Panc1 (cell line): Measurements from ENCODE around the gene MYO16. TPM values are rescaled to one million over a fixed set of nuclear protein-coding genes. Genes with fewer than 3 reads are reported as not detected.

Experiments
- ATAC-seq: fragments of 200-7000 bp; cut with Tn5 transposase; 2 replicates; pipeline ENCODE4 v1.9.1; 2020; ENCODE audit warnings: mild to moderate bottlenecking, moderate library complexity
- BruUV-seq: library from RNA; stranded (reverse); fragments of 400-500 nt; replicated peaks from 2 replicates; lab custom pipeline; 2021; lab: Mats Ljungman, UMichigan
- CTCF ChIA-PET: fragments of 300-600 bp; sonication (Branson Sonifier 250); formaldehyde crosslinking; loops from one replicate; lab custom pipeline; 2022; ENCODE audit warnings: antibody characterized with exemption; lab: Charles Lee
- POLR2A ChIA-PET: fragments of 300-600 bp; sonication (Branson Sonifier 250); formaldehyde crosslinking; loops from one replicate; lab custom pipeline; 2022; ENCODE audit warnings: antibody characterized with exemption; lab: Charles Lee
- DNase-seq: peaks from one replicate; pipeline ENCODE4 v3.0.0-alpha.2; 2010; ENCODE audit warnings: low read depth, low spot score
- H3K27ac ChIP-seq: 2 replicates; pipeline ENCODE4 v1.5.1; 2011; ENCODE audit warnings: mild to moderate bottlenecking, low read length, inconsistent platforms
- H3K27me3 ChIP-seq: fragments of 200-500 bp; sonication (Bioruptor generic); 2 replicates; pipeline ENCODE4 v1.6.0; 2014; ENCODE audit warnings: low read length, inconsistent platforms; ENCODE audit not compliant: control insufficient read depth, insufficient read depth
- H3K36me3 ChIP-seq: fragments of 200-500 bp; sonication (Bioruptor generic); 2 replicates; pipeline ENCODE4 v1.5.1; 2014; ENCODE audit warnings: inconsistent platforms, mild to moderate bottlenecking, low read length, moderate library complexity; ENCODE audit not compliant: control insufficient read depth, insufficient read depth
- H3K4me1 ChIP-seq: 2 replicates; pipeline ENCODE4 v1.5.1; 2011; ENCODE audit warnings: inconsistent platforms, mild to moderate bottlenecking, low read length, moderate library complexity; ENCODE audit not compliant: control insufficient read depth, insufficient read depth
- H3K4me3 ChIP-seq, 2 experiments: 2 replicates each; pipeline ENCODE4 v1.5.1; 2011 to 2012; ENCODE audit warnings: low read depth in 2 of 2, low read length in 2 of 2, mild to moderate bottlenecking in 2 of 2, inconsistent platforms in 1 of 2, moderate library complexity in 1 of 2
- H3K9me3 ChIP-seq: fragments of 200-500 bp; sonication (Bioruptor generic); 2 replicates; pipeline ENCODE4 v1.5.1; 2014; ENCODE audit warnings: low read depth, mild to moderate bottlenecking, inconsistent platforms, low read length, moderate library complexity; ENCODE audit not compliant: control insufficient read depth, insufficient read depth
- POLR2AphosphoS5 ChIP-seq: IDR thresholded peaks from 2 replicates; pipeline ENCODE4 v1.6.1; 2012; ENCODE audit warnings: mild to moderate bottlenecking, low read depth, low read length, moderate library complexity
- REST ChIP-seq, 2 experiments: IDR thresholded peaks; 2 replicates each; pipeline ENCODE4 v1.6.1; 2011 to 2012; ENCODE audit warnings: low read depth in 2 of 2, control low read depth in 1 of 2, low read length in 1 of 2, mild to moderate bottlenecking in 1 of 2, moderate library complexity in 1 of 2; ENCODE audit not compliant: insufficient read depth in 1 of 2
- SIN3A ChIP-seq: IDR thresholded peaks from 2 replicates; pipeline ENCODE4 v1.6.1; 2012; ENCODE audit warnings: low read depth, mild to moderate bottlenecking, low read length, moderate library complexity, borderline replicate concordance; ENCODE audit not compliant: insufficient read depth
- TCF7L2 ChIP-seq: IDR thresholded peaks from 2 replicates; pipeline ENCODE4 v1.6.1; 2011; ENCODE audit warnings: mild to moderate bottlenecking, low read depth, low read length, inconsistent platforms
- in situ Hi-C: cut with HindIII; loops from 2 replicates; pipeline ENCODE4 v1.10.0; 2016; ENCODE audit warnings: low sequenced_read_pairs, low pct_unique_long_range_greater_than_20kb
- intact Hi-C: fragments of 100-400 bp; cut with micrococcal nuclease; formaldehyde crosslinking; loops from one replicate; pipeline ENCODE4 v1.10.0; 2022; ENCODE audit not compliant: unreplicated experiment
- total RNA-seq: library from RNA; stranded (reverse); gene quantifications from one replicate; pipeline ENCODE4 v1.2.1, GENCODE V29; 2021; ENCODE audit not compliant: unreplicated experiment
- TF ChIP-seq, protein P1 (sequence below): fragments of 450-650 bp; IDR thresholded peaks from 2 replicates; pipeline ENCODE4 v1.5.1; 2017; ENCODE audit warnings: mild to moderate bottlenecking

The MYO16 gene
- total RNA-seq, 1 experiment from 2014 or later = 0.08 TPM

DNA sequence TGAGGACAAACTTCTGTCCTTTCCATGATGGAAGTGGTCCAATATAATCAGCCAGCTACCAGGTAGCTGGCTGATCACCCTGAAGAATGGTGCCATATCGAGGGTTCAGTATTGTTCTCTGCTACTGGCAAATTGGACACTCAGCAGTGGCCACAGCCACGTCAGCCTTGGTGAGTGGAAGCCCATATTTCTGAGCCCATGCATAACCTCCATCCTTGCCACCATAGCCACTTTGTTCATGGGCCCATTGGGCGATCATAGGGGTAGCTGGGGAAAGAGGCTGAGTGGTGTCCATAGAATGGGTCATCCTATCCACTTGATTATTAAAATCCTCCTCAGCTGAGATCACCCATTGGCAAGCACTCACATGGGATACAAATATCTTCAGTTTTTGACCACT, 591.2 kb downstream of the MYO16 start:
- no peaks in the 10 kb centered on the region for H3K4me1 ChIP-seq
- H3K4me3 ChIP-seq = no peak overlapping the region
- in situ Hi-C loops (no loop called here), intact Hi-C loops (no loop called here)
- BruUV-seq = no TSS peak
- TF ChIP-seq SIN3A = no peak
- no peak for TF ChIP-seq POLR2AphosphoS5
- no peak for TF ChIP-seq TCF7L2
- H3K27ac ChIP-seq = no peak overlapping the region
- H3K36me3 ChIP-seq = no peaks in the 10 kb centered on the region
- POLR2A ChIA-PET = no interaction called here
- no peaks in the 10 kb centered on the region for H3K9me3 ChIP-seq
- H3K27me3 ChIP-seq = no peaks in the 10 kb centered on the region
- no peak for DNase-seq
- CTCF ChIA-PET = no interaction called here
- ATAC-seq = no peak

DNA sequence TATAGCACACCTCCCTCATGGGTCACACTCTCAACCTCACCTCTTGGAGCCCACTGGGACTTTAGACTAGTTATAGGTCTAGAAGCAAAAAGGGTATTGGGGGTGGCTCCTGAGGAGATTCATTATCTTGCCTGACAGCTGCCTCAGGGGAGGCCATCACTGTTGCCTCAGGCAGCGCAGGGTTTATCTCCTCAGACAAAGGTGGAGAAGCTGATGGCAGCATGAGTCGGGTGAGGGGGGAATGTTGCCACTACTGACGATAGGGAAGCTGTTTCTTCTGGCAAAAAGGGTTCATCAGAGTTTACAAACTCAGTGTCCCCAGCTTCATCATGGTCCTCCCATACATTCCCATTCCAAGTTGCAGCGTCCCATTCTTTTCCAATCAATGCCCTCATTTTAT, 594.6 kb downstream of the MYO16 start:
- H3K9me3 ChIP-seq = no peaks in the 10 kb centered on the region
- H3K27me3 ChIP-seq = no peaks in the 10 kb centered on the region
- ChIA-PET CTCF (no interaction called here), POLR2A (no interaction called here)
- H3K27ac ChIP-seq = no peak overlapping the region
- DNase-seq (no peak), ATAC-seq (no peak)
- in situ Hi-C loops (no loop called here), intact Hi-C loops (no loop called here)
- no peak overlapping the region for H3K4me3 ChIP-seq
- H3K4me1 ChIP-seq = no peaks in the 10 kb centered on the region
- TF ChIP-seq, protein P1, sequence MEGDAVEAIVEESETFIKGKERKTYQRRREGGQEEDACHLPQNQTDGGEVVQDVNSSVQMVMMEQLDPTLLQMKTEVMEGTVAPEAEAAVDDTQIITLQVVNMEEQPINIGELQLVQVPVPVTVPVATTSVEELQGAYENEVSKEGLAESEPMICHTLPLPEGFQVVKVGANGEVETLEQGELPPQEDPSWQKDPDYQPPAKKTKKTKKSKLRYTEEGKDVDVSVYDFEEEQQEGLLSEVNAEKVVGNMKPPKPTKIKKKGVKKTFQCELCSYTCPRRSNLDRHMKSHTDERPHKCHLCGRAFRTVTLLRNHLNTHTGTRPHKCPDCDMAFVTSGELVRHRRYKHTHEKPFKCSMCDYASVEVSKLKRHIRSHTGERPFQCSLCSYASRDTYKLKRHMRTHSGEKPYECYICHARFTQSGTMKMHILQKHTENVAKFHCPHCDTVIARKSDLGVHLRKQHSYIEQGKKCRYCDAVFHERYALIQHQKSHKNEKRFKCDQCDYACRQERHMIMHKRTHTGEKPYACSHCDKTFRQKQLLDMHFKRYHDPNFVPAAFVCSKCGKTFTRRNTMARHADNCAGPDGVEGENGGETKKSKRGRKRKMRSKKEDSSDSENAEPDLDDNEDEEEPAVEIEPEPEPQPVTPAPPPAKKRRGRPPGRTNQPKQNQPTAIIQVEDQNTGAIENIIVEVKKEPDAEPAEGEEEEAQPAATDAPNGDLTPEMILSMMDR = no peak
- TF ChIP-seq REST (IDR thresholded peaks at IDR 0.05; ENCODE audit: insufficient read depth in 1 of 2, low read depth in 2 of 2, low read length in 1 of 2) (no peak), TCF7L2 (no peak), POLR2AphosphoS5 (no peak), SIN3A (no peak)
- BruUV-seq = no TSS peak
- H3K36me3 ChIP-seq = no peaks in the 10 kb centered on the region

DNA sequence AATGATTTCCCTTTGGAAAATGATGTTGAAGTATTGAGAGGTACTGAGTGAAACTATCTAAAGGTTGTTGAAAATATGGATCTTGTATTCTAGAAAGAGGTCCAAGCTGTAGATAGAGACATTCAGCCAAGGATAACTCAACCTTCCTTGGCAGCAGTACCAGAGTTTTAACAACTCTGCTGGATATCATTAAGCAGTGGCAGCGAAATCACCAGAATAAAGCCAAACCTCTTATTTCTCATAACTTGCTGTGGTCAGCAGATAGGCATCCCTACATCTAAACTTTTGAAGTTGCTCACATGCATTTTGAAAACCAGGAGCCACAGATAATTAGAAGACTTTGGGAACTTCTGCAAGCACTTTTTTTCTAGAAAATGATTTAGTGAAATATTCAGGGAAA, 597.2 kb downstream of the MYO16 start:
- POLR2A ChIA-PET = no interaction called here
- Histone ChIP-seq H3K27me3 (no peaks in the 10 kb centered on the region), H3K27ac (no peak overlapping the region), H3K9me3 (no peaks in the 10 kb centered on the region), H3K4me1 (peaks cover 3% of the 10 kb centered on the region; the same call in 1 of the 2 replicates), H3K4me3 (no peak overlapping the region), H3K36me3 (no peaks in the 10 kb centered on the region)
- BruUV-seq = no TSS peak
- ATAC-seq (no peak), DNase-seq (no peak)
- in situ Hi-C loops (no loop called here), intact Hi-C loops (no loop called here)
- CTCF ChIA-PET = no interaction called here
- TF ChIP-seq SIN3A = no peak
- no peak for TF ChIP-seq TCF7L2
- TF ChIP-seq POLR2AphosphoS5 = no peak
